H9 (cell line): ENCODE measurements around the gene LRP2. TPM values are rescaled to one million over a fixed set of nuclear protein-coding genes. Genes with fewer than 3 reads are reported as not detected.
"Not testable (repeated sequence)": the region's sequence is repeated elsewhere in the genome, so short reads cannot be mapped to it uniquely, and the experiment has no call there.

Experiments used
- DNase-seq: peaks from one replicate; pipeline ENCODE4 v3.0.0-alpha.2; 2017
- H2AFZ ChIP-seq: one replicate; pipeline ENCODE4 v1.6.1; 2013; ENCODE audit warnings: mild to moderate bottlenecking, low read length, control low read depth, moderate library complexity
- H2AK5ac ChIP-seq: 2 replicates; pipeline ENCODE4 v1.6.1; 2013; ENCODE audit warnings: low read length, control low read depth, mixed read lengths; ENCODE audit not compliant: insufficient read length
- H2BK120ac ChIP-seq: one replicate; pipeline ENCODE4 v1.6.1; 2013; ENCODE audit warnings: low read depth, mild to moderate bottlenecking, low read length, control low read depth, inconsistent platforms; ENCODE audit not compliant: poor library complexity, severe bottlenecking
- H2BK12ac ChIP-seq: 2 replicates; pipeline ENCODE4 v1.6.1; 2013; ENCODE audit warnings: low read length, control low read depth, mixed read lengths, low read depth; ENCODE audit not compliant: insufficient read length
- H2BK15ac ChIP-seq: 2 replicates; pipeline ENCODE4 v1.6.1; 2013; ENCODE audit warnings: low read depth, low read length, control low read depth
- H2BK20ac ChIP-seq: one replicate; pipeline ENCODE4 v1.6.1; 2013; ENCODE audit warnings: low read depth, mild to moderate bottlenecking, low read length, control low read depth, inconsistent platforms; ENCODE audit not compliant: poor library complexity, severe bottlenecking
- H2BK5ac ChIP-seq: 2 replicates; pipeline ENCODE4 v1.6.1; 2013; ENCODE audit warnings: low read length, control low read depth, mixed read lengths; ENCODE audit not compliant: insufficient read length
- H3K14ac ChIP-seq: 2 replicates; pipeline ENCODE4 v1.6.1; 2013; ENCODE audit warnings: low read length, control low read depth; ENCODE audit not compliant: insufficient read depth
- H3K18ac ChIP-seq: 2 replicates; pipeline ENCODE4 v1.6.1; 2013; ENCODE audit warnings: low read depth, mild to moderate bottlenecking, mixed read lengths, low read length, control low read depth; ENCODE audit not compliant: insufficient read length
- H3K23ac ChIP-seq: 2 replicates; pipeline ENCODE4 v1.6.1; 2013; ENCODE audit warnings: low read length, control low read depth, mixed read lengths, low read depth; ENCODE audit not compliant: insufficient read length
- H3K23me2 ChIP-seq: 2 replicates; pipeline ENCODE4 v1.6.1; 2013; ENCODE audit warnings: low read depth, mild to moderate bottlenecking, mixed read lengths, low read length, control low read depth; ENCODE audit not compliant: insufficient read length, poor library complexity, severe bottlenecking
- H3K27ac ChIP-seq: 2 replicates; pipeline ENCODE4 v1.5.1; 2013; ENCODE audit warnings: low read length, control low read depth, mixed read lengths, low read depth; ENCODE audit not compliant: insufficient read length
- H3K27me3 ChIP-seq: 2 replicates; pipeline ENCODE4 v1.6.1; 2013; ENCODE audit warnings: low read length, control low read depth, inconsistent platforms; ENCODE audit not compliant: insufficient read depth
- H3K4ac ChIP-seq: 2 replicates; pipeline ENCODE4 v1.6.1; 2013; ENCODE audit warnings: low read depth, mild to moderate bottlenecking, control low read depth, inconsistent platforms, low read length, moderate library complexity
- H3K4me1 ChIP-seq: 2 replicates; pipeline ENCODE4 v1.6.1; 2013; ENCODE audit warnings: low read length, control low read depth, inconsistent platforms; ENCODE audit not compliant: insufficient read depth
- H3K4me2 ChIP-seq: 2 replicates; pipeline ENCODE4 v1.6.1; 2013; ENCODE audit warnings: low read length, control low read depth, mixed read lengths; ENCODE audit not compliant: insufficient read length, insufficient read depth
- H3K56ac ChIP-seq: 2 replicates; pipeline ENCODE4 v1.6.1; 2013; ENCODE audit warnings: low read depth, mild to moderate bottlenecking, mixed read lengths, low read length, control low read depth; ENCODE audit not compliant: insufficient read length
- H3K79me1 ChIP-seq: 2 replicates; pipeline ENCODE4 v1.6.1; 2013; ENCODE audit warnings: low read depth, mild to moderate bottlenecking, moderate library complexity, low read length, control low read depth, inconsistent platforms; ENCODE audit not compliant: insufficient read depth, poor library complexity, severe bottlenecking
- H3K79me2 ChIP-seq: 2 replicates; pipeline ENCODE4 v1.6.1; 2013; ENCODE audit warnings: low read length, control low read depth, inconsistent platforms; ENCODE audit not compliant: insufficient read depth
- H3K9ac ChIP-seq: 2 replicates; pipeline ENCODE4 v1.6.1; 2013; ENCODE audit warnings: low read length, control low read depth, mixed read lengths; ENCODE audit not compliant: insufficient read length; ENCODE audit errors: extremely low read depth
- H3K9me3 ChIP-seq: one replicate; pipeline ENCODE4 v1.6.1; 2013; ENCODE audit warnings: low read depth, low read length, inconsistent platforms; ENCODE audit not compliant: control insufficient read depth
- H3T11ph ChIP-seq: one replicate; pipeline ENCODE4 v1.6.1; 2013; ENCODE audit warnings: mild to moderate bottlenecking, low read length, control low read depth, inconsistent platforms
- H4K20me1 ChIP-seq: one replicate; pipeline ENCODE4 v1.6.1; 2013; ENCODE audit not compliant: control insufficient read depth, insufficient read length, insufficient read depth
- H4K5ac ChIP-seq: 2 replicates; pipeline ENCODE4 v1.6.1; 2013; ENCODE audit warnings: low read depth, mild to moderate bottlenecking, mixed read lengths, low read length, control low read depth; ENCODE audit not compliant: insufficient read length
- H4K8ac ChIP-seq: replicated peaks from 2 replicates; pipeline ENCODE4 v1.6.1; 2013; ENCODE audit warnings: low read length, control low read depth, mixed read lengths, low read depth; ENCODE audit not compliant: insufficient read length
- H4K91ac ChIP-seq: 2 replicates; pipeline ENCODE4 v1.6.1; 2013; ENCODE audit warnings: low read depth, mild to moderate bottlenecking, moderate library complexity, mixed read lengths, low read length, control low read depth; ENCODE audit not compliant: insufficient read length
- H3K27ac Mint-ChIP-seq, 3 experiments: 2 replicates in 2 of 3; 3 replicates in 1 of 3; pipeline ENCODE4 v1.8.0; 2020 to 2021; ENCODE audit warnings: mixed read lengths in 3 of 3, mild to moderate bottlenecking in 1 of 3, moderate library complexity in 1 of 3
- H3K27me3 Mint-ChIP-seq: 2 replicates; pipeline ENCODE4 v1.8.0; 2021; ENCODE audit warnings: low read depth, mild to moderate bottlenecking, moderate library complexity, mixed read lengths
- H3K36me3 Mint-ChIP-seq, 3 experiments: 2 replicates in 2 of 3; 3 replicates in 1 of 3; pipeline ENCODE4 v1.8.0; 2020 to 2021; ENCODE audit warnings: low read depth in 3 of 3, mixed read lengths in 3 of 3; ENCODE audit not compliant: insufficient read depth in 1 of 3
- H3K4me1 Mint-ChIP-seq, 2 experiments: 2 replicates each; pipeline ENCODE4 v1.8.0; 2020; ENCODE audit warnings: mixed read lengths in 2 of 2
- H3K4me3 Mint-ChIP-seq, 2 experiments: 2 replicates in 1 of 2; 3 replicates in 1 of 2; pipeline ENCODE4 v1.8.0; 2020 to 2021; ENCODE audit warnings: mild to moderate bottlenecking in 2 of 2, mixed read lengths in 2 of 2, moderate library complexity in 1 of 2
- H3K9me3 Mint-ChIP-seq, 2 experiments: 2 replicates in 1 of 2; 3 replicates in 1 of 2; pipeline ENCODE4 v1.8.0; 2020; ENCODE audit warnings: mild to moderate bottlenecking in 2 of 2, mixed read lengths in 2 of 2, moderate library complexity in 1 of 2
- WGBS: extraction: QIAGEN DNeasy Blood & Tissue Kit; methylation state at CpG from one replicate; pipeline ENCODE4 v1.1.7; 2013; ENCODE audit warnings: missing lambda C conversion rate, low lambda C conversion rate, mixed read lengths; ENCODE audit not compliant: insufficient read length; ENCODE audit errors: extremely low coverage; 5-methylcytosine and 5-hydroxymethylcytosine counted together
- total RNA-seq: library from RNA; stranded (reverse); gene quantifications from 2 replicates; pipeline ENCODE4 v1.2.1, GENCODE V29; 2021

The LRP2 gene
- total RNA-seq, 1 experiment from 2014 or later = 1.4 TPM

GRCh38 chr2:169325886-169326285 is 36.4 kb downstream of the LRP2 start:
- not testable (repeated sequence) for H3K79me2 ChIP-seq, H3K14ac ChIP-seq, H3T11ph ChIP-seq, H3K18ac ChIP-seq, H2BK5ac ChIP-seq, H3K4ac ChIP-seq, H2BK12ac ChIP-seq, H2BK120ac ChIP-seq, H3K9me3 ChIP-seq, H4K8ac ChIP-seq, H3K23ac ChIP-seq, DNase-seq, H2BK20ac ChIP-seq, H2AFZ ChIP-seq, H3K27ac ChIP-seq, H3K79me1 ChIP-seq, H2AK5ac ChIP-seq, H3K36me3 Mint-ChIP-seq, H4K91ac ChIP-seq, H3K4me3 Mint-ChIP-seq, H4K5ac ChIP-seq, H3K23me2 ChIP-seq, H3K27me3 ChIP-seq, H3K27ac Mint-ChIP-seq, H3K27me3 Mint-ChIP-seq, H3K56ac ChIP-seq, H3K9ac ChIP-seq, H3K4me1 Mint-ChIP-seq, H3K4me1 ChIP-seq, H3K4me2 ChIP-seq, H2BK15ac ChIP-seq, H4K20me1 ChIP-seq
- no CpG with 5 or more reads among the region's 4 CpGs for WGBS
- peaks cover 9 to 11% of the 10 kb centered on the region in 2 experiments; a peak in 3 of 5 replicates for H3K9me3 Mint-ChIP-seq
